H1 (cell line): Measurements from ENCODE around the gene ZNF488. TPM values are rescaled to one million over a fixed set of nuclear protein-coding genes. Genes with fewer than 3 reads are reported as not detected.
A peak's percentile ranks its signal among the peaks of the same experiment; 100 is the strongest.

Experiments
- CTCF ChIA-PET: fragments of 300-600 bp; sonication (Branson Sonifier 250); formaldehyde crosslinking; loops from one replicate; lab custom pipeline; 2021; ENCODE audit not compliant: partially characterized antibody; lab: Charles Lee
- POLR2A ChIA-PET: fragments of 300-600 bp; sonication (Branson Sonifier 250); formaldehyde crosslinking; loops from one replicate; lab custom pipeline; 2021; ENCODE audit warnings: inconsistent platforms; ENCODE audit not compliant: partially characterized antibody; lab: Charles Lee
- DNase-seq, 2 experiments: peaks; one replicate each; pipeline versions ENCODE4 v3.0.0 to v3.0.0-alpha.2; 2010 to 2022; ENCODE audit warnings: low spot score in 2 of 2, low read depth in 1 of 2, mixed read lengths in 1 of 2
- FAIRE-seq: peaks from 2 replicates; lab custom pipeline; 2011; peaks lifted over from hg19 to GRCh38; lab: Jason Lieb, UNC
- H2AFZ ChIP-seq: 2 replicates; pipeline ENCODE4 v1.8.1; 2012; ENCODE audit warnings: low read length, inconsistent platforms
- H2AK5ac ChIP-seq: 2 replicates; pipeline ENCODE4 v1.6.1; 2013; ENCODE audit warnings: low read depth, low read length
- H2BK120ac ChIP-seq: replicated peaks from 2 replicates; pipeline ENCODE3; 2013; ENCODE audit warnings: low read depth, low read length, inconsistent platforms
- H2BK12ac ChIP-seq: 2 replicates; pipeline ENCODE4 v1.6.1; 2013; ENCODE audit warnings: low read depth, low read length
- H2BK15ac ChIP-seq: 2 replicates; pipeline ENCODE4 v1.6.1; 2013; ENCODE audit warnings: low read length
- H2BK20ac ChIP-seq: 2 replicates; pipeline ENCODE4 v1.6.1; 2013; ENCODE audit warnings: low read length
- H2BK5ac ChIP-seq: 2 replicates; pipeline ENCODE4 v1.6.1; 2013; ENCODE audit warnings: low read depth, low read length
- H3K14ac ChIP-seq: 2 replicates; pipeline ENCODE4 v1.6.1; 2013; ENCODE audit warnings: inconsistent platforms; ENCODE audit not compliant: insufficient read length
- H3K18ac ChIP-seq: 2 replicates; pipeline ENCODE4 v1.6.1; 2013; ENCODE audit warnings: low read length; ENCODE audit errors: extremely low read depth
- H3K23ac ChIP-seq: 2 replicates; pipeline ENCODE4 v1.6.1; 2013; ENCODE audit warnings: inconsistent platforms; ENCODE audit not compliant: insufficient read length
- H3K23me2 ChIP-seq: 2 replicates; pipeline ENCODE4 v1.6.1; 2013; ENCODE audit warnings: low read depth, low read length
- H3K27ac ChIP-seq: 2 replicates; pipeline ENCODE4 v1.6.1; 2011; ENCODE audit warnings: low read depth, low read length, inconsistent platforms
- H3K27me3 ChIP-seq, 4 experiments: replicated peaks in 1 of 4; 1 replicate in 1 of 4; 2 replicates in 3 of 4; pipeline versions ENCODE4 v1.6.1 to v1.8.1; 2011 to 2013; ENCODE audit warnings: low read length in 3 of 4, mild to moderate bottlenecking in 3 of 4, inconsistent platforms in 2 of 4, mixed read lengths in 2 of 4, moderate library complexity in 1 of 4; ENCODE audit not compliant: control insufficient read depth in 3 of 4, insufficient read depth in 3 of 4; ENCODE audit errors: extremely low read depth in 1 of 4
- H3K36me3 ChIP-seq, 4 experiments: 2 replicates each; pipeline versions ENCODE4 v1.6.1 to v1.8.1; 2011 to 2013; ENCODE audit warnings: mild to moderate bottlenecking in 4 of 4, low read length in 3 of 4, moderate library complexity in 2 of 4, control low read depth in 1 of 4, inconsistent platforms in 1 of 4; ENCODE audit not compliant: insufficient read depth in 4 of 4, control insufficient read depth in 2 of 4
- H3K4ac ChIP-seq: replicated peaks from 2 replicates; pipeline ENCODE3; 2013; ENCODE audit warnings: low read length, low read depth, mixed read lengths, inconsistent platforms; ENCODE audit not compliant: insufficient read length
- H3K4me1 ChIP-seq, 4 experiments: replicated peaks in 1 of 4; 1 replicate in 1 of 4; 2 replicates in 3 of 4; pipeline versions ENCODE4 v1.6.1 to v1.8.1; 2011 to 2013; ENCODE audit warnings: low read length in 3 of 4, inconsistent platforms in 2 of 4, mixed read lengths in 1 of 4; ENCODE audit not compliant: insufficient read depth in 4 of 4, control insufficient read depth in 3 of 4
- H3K4me2 ChIP-seq, 2 experiments: 2 replicates each; pipeline versions ENCODE4 v1.6.1 to v1.8.1; 2011 to 2013; ENCODE audit warnings: low read depth in 2 of 2, low read length in 2 of 2, control low read depth in 1 of 2, inconsistent platforms in 1 of 2, mild to moderate bottlenecking in 1 of 2; ENCODE audit not compliant: insufficient read depth in 1 of 2
- H3K4me3 ChIP-seq, 4 experiments: fragments of 200-600, 300-600 bp in 1 of 4; sonication (generic), shearing (Covaris generic), sonication (Bioruptor Twin) in 1 of 4; 2 replicates each; pipeline versions ENCODE4 v1.5.1 to v1.8.1; 2011 to 2016; ENCODE audit warnings: low read length in 4 of 4, low read depth in 3 of 4, control low read depth in 2 of 4, inconsistent platforms in 2 of 4, mild to moderate bottlenecking in 2 of 4, mixed read lengths in 1 of 4, moderate library complexity in 1 of 4; ENCODE audit not compliant: insufficient read depth in 2 of 4; ENCODE audit errors: extremely low read depth in 1 of 4
- H3K56ac ChIP-seq: replicated peaks from 2 replicates; pipeline ENCODE3; 2013; ENCODE audit warnings: low read depth, mild to moderate bottlenecking, mixed read lengths, low read length, inconsistent platforms; ENCODE audit not compliant: insufficient read length
- H3K79me1 ChIP-seq: 2 replicates; pipeline ENCODE4 v1.6.1; 2013; ENCODE audit warnings: low read depth, low read length, control low read depth
- H3K79me2 ChIP-seq, 2 experiments: 2 replicates each; pipeline versions ENCODE4 v1.6.1 to v1.8.1; 2012 to 2013; ENCODE audit warnings: low read length in 2 of 2, mild to moderate bottlenecking in 2 of 2, inconsistent platforms in 1 of 2; ENCODE audit not compliant: insufficient read depth in 2 of 2, control insufficient read depth in 1 of 2
- H3K9ac ChIP-seq, 4 experiments: replicated peaks in 1 of 4; 1 replicate in 1 of 4; 2 replicates in 3 of 4; pipeline versions ENCODE4 v1.6.1 to v1.8.1; 2011 to 2013; ENCODE audit warnings: low read depth in 3 of 4, low read length in 3 of 4, control low read depth in 2 of 4, mild to moderate bottlenecking in 2 of 4, moderate library complexity in 2 of 4, inconsistent platforms in 1 of 4; ENCODE audit errors: extremely low read depth in 1 of 4
- H3K9me3 ChIP-seq, 2 experiments: 2 replicates each; pipeline versions ENCODE4 v1.6.1 to v1.8.1; 2012 to 2013; ENCODE audit warnings: mild to moderate bottlenecking in 2 of 2, moderate library complexity in 2 of 2, control low read depth in 1 of 2, inconsistent platforms in 1 of 2, low read depth in 1 of 2, low read length in 1 of 2, mixed read lengths in 1 of 2; ENCODE audit not compliant: insufficient read depth in 2 of 2
- H4K20me1 ChIP-seq, 2 experiments: replicated peaks in 1 of 2; 2 replicates each; pipeline versions ENCODE3 to v1.8.1; 2011 to 2013; ENCODE audit warnings: inconsistent platforms in 2 of 2, low read length in 2 of 2, mild to moderate bottlenecking in 1 of 2; ENCODE audit not compliant: insufficient read depth in 2 of 2, control insufficient read depth in 1 of 2
- H4K5ac ChIP-seq: 2 replicates; pipeline ENCODE4 v1.6.1; 2013; ENCODE audit warnings: low read length, low read depth, mixed read lengths, inconsistent platforms; ENCODE audit not compliant: insufficient read length
- H4K8ac ChIP-seq: 2 replicates; pipeline ENCODE4 v1.8.0; 2013; ENCODE audit warnings: mild to moderate bottlenecking, moderate library complexity, low read length, inconsistent platforms; ENCODE audit not compliant: insufficient read depth; ENCODE audit errors: extremely low read depth
- H4K91ac ChIP-seq: replicated peaks from 2 replicates; pipeline ENCODE3; 2013; ENCODE audit warnings: low read length, mixed read lengths, inconsistent platforms; ENCODE audit not compliant: insufficient read length
- ASH2L ChIP-seq: fragments of 200-600, 300-600 bp; sonication (generic); IDR thresholded peaks from one replicate; pipeline ENCODE4 v1.7.1; 2017; ENCODE audit warnings: low read length
- CBX5 ChIP-seq: fragments of 300-800, 300-1000 bp; sonication (generic); IDR thresholded peaks from 2 replicates; pipeline ENCODE4 v1.7.1; 2016; ENCODE audit warnings: antibody characterized with exemption, low read length, low read depth
- HDAC2 ChIP-seq, 2 experiments: fragments of 300-600 bp in 1 of 2; sonication (generic) in 1 of 2; IDR thresholded peaks; 2 replicates each; pipeline ENCODE4 v1.6.1; 2011 to 2012; ENCODE audit warnings: low read depth in 2 of 2, low read length in 2 of 2, mild to moderate bottlenecking in 2 of 2, moderate library complexity in 2 of 2, borderline replicate concordance in 1 of 2, inconsistent platforms in 1 of 2
- KDM1A ChIP-seq: fragments of 200-600, 300-600 bp; sonication (generic); IDR thresholded peaks from 2 replicates; pipeline ENCODE4 v1.7.1; 2016; ENCODE audit warnings: mild to moderate bottlenecking, low read length, borderline replicate concordance
- WGBS, 2 experiments: shearing (Covaris generic) in 1 of 2; methylation state at CpG; one replicate each; pipeline versions ENCODE4 v1.1.6 to v1.1.7; 2013 to 2015; ENCODE audit warnings: low lambda C conversion rate in 2 of 2, mixed read lengths in 2 of 2, inconsistent platforms in 1 of 2, low coverage in 1 of 2, missing lambda C conversion rate in 1 of 2; ENCODE audit not compliant: insufficient replicate concordance in 2 of 2, insufficient coverage in 1 of 2, insufficient read length in 1 of 2; ENCODE audit errors: extremely low coverage in 1 of 2, missing lambda C conversion rate in 1 of 2; 5-methylcytosine and 5-hydroxymethylcytosine counted together
- polyA plus RNA-seq, 7 experiments: library from polyadenylated mRNA; depleted of rRNA in 3 of 7; stranded (reverse) in 5 of 7; unstranded in 2 of 7; fragments of >200 nt in 5 of 7; fragments of 200-250 nt in 2 of 7; gene quantifications; 1 replicate in 5 of 7; 2 replicates in 1 of 7; 4 replicates in 1 of 7; pipeline versions ENCODE4 v1.2.1 to v1.2.3, GENCODE V29; 2011 to 2013; ENCODE audit warnings: missing spikeins in 2 of 7, mixed read lengths in 2 of 7
- total RNA-seq: library from RNA; stranded (reverse); fragmentation: NEBNext Ultra II Directional; extraction: Animal tissue kit (Norgen Biotek cat#: 25700); gene quantifications from 2 replicates; pipeline ENCODE4 v1.2.1, GENCODE V29; 2021

ZNF488 gene
- total and polyA plus RNA-seq, 2 of the 8 experiments (the other 6 are each of a cell fraction or from before 2014, with no cell fraction given) = 7.9 to 11.4 TPM

- H3K23me2 ChIP-seq = no peaks in the 10 kb centered on the region
- no peak for TF ChIP-seq HDAC2 (IDR thresholded peaks at IDR 0.05; ENCODE audit: borderline replicate concordance in 1 of 2, low read depth in 2 of 2, low read length in 2 of 2)
- no peak for TF ChIP-seq CBX5
- no peak for TF ChIP-seq KDM1A
- no peak for TF ChIP-seq ASH2L
- TF ChIP-seq, all 59 proteins: peak for 0
- Histone ChIP-seq H2BK5ac (0 out of 2 replicates have a peak overlapping the region, but pooled peaks have one; percentile 39), H3K4ac (no peak overlapping the region), H3K9ac (no peak overlapping the region), H3K4me2 (no peak overlapping the region), H2BK20ac (no peak overlapping the region), H3K14ac (no peak overlapping the region), H2BK12ac (peak overlapping the region; percentile 9; the same call in 1 of the 2 replicates), H3K79me1 (no peaks in the 10 kb centered on the region), H3K27ac (no peak overlapping the region; the same call in 1 of the 2 replicates), H2AK5ac (no peak overlapping the region), H3K4me1 (peaks cover 0 to 3% (median under 1%) of the 10 kb centered on the region in 4 experiments; a peak in 3 of 7 replicates), H4K91ac (no peak overlapping the region), H3K36me3 (no peaks in the 10 kb centered on the region), H2BK120ac (no peak overlapping the region), H2BK15ac (no peak overlapping the region; the same call in 1 of the 2 replicates), H4K20me1 (no peaks in the 10 kb centered on the region), H3K23ac (no peak overlapping the region), H4K8ac (no peak overlapping the region), H4K5ac (no peak overlapping the region), H3K9me3 (no peaks in the 10 kb centered on the region), H3K18ac (no peak overlapping the region), H3K27me3 (no peaks in the 10 kb centered on the region), H3K4me3 (no peak overlapping the region), H3K79me2 (no peaks in the 10 kb centered on the region), H2AFZ (no peak overlapping the region), H3K56ac (no peak overlapping the region)
- ChIA-PET CTCF (interaction anchor here (0.9 to 14.6 kb wide), 3 partner anchors 8 to 352 kb away, joined by 3 to 132 read pairs (median 5); no protein-coding TSS in a partner anchor), POLR2A (no interaction called here)
- FAIRE-seq = no peak
- WGBS, 2 experiments = 91% methylated on average over 13 of the region's 13 CpGs; no CpG with 5 or more reads in 1 of the 2 experiments
- no peak for DNase-seq
Observed at GRCh38 chr10:47346581-47347302, 37.4 kb downstream of the ZNF488 start.
